ENCODE results near the gene FBXO3.

DNA sequence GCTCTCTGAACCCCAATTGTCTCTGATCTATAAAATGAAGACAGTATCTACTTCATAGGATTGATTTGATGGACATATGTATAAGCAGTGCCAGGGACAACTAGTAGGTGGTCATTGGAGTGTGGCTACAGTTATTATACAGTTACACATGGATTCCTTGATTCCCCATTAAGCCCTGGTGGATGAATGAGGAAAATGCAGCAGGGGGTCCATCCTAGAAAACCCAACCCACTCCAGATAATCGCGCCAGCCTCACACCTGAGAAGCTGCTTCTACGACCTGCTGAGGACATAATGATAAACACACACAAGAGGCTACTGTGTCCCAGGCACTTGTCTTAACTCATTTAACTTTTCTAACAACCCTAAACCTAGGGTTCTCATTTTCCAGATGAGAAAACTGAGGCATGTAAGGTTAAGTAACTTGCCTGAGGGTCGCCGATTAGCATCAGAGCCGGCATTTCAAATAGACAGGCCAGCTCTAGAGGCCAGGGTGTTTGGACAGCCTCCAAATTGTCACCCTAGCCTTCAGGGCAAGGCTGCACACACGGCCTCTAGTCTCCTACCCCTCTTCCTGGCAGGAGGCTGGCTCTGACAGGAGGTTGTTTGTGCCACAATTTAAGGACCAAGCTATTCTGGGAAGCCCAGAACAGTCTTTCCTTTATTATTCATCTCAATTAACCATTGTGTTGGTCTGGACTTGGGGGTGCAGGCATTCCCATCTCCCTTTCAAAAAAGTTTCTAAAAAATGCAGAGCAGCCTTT lies 69.9 kb downstream of the FBXO3 start:
- TF ChIP-seq POLR2A (IDR thresholded peaks at IDR 0.05) (no peak), EP300 (IDR thresholded peaks at IDR 0.05) (no peak)
- TF ChIP-seq, protein P1, sequence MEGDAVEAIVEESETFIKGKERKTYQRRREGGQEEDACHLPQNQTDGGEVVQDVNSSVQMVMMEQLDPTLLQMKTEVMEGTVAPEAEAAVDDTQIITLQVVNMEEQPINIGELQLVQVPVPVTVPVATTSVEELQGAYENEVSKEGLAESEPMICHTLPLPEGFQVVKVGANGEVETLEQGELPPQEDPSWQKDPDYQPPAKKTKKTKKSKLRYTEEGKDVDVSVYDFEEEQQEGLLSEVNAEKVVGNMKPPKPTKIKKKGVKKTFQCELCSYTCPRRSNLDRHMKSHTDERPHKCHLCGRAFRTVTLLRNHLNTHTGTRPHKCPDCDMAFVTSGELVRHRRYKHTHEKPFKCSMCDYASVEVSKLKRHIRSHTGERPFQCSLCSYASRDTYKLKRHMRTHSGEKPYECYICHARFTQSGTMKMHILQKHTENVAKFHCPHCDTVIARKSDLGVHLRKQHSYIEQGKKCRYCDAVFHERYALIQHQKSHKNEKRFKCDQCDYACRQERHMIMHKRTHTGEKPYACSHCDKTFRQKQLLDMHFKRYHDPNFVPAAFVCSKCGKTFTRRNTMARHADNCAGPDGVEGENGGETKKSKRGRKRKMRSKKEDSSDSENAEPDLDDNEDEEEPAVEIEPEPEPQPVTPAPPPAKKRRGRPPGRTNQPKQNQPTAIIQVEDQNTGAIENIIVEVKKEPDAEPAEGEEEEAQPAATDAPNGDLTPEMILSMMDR (IDR thresholded peaks at IDR 0.05): no peak
